Measurements from ENCODE around the gene WNT9B. TPM values are rescaled to one million over a fixed set of nuclear protein-coding genes. Genes with fewer than 3 reads are reported as not detected.

The WNT9B gene
- polyA plus RNA-seq, 1 donor from 2014 or later = not detected

DNA sequence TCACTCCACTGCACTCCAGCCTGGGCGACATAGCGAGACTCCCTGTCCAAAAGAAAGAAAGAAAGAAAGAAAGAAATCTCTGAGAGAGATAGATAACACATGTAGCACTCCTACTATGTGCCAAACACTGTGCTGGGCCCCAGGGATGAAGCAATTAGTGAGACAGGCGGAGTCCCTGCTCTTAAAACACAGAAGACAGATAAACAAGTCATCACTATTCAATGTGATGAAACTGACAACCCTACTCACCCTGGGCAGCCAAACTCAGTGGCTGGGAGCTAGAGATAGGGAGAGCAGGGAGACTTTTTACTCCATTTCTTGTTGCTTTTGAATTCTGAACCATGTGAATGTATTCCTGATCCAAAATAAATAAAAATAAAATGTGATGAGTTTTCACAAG is 36.3 kb downstream of the WNT9B start:
- Histone ChIP-seq H3K9me3 (ENCODE audit: low read length) (no peaks in the 10 kb centered on the region), H3K36me3 (ENCODE audit: insufficient read depth, low read length) (no peaks in the 10 kb centered on the region), H3K9me2 (ENCODE audit: insufficient read depth, low read length) (no peaks in the 10 kb centered on the region), H3K27me3 (ENCODE audit: insufficient read depth, low read depth, low read length) (no peaks in the 10 kb centered on the region), H3K27ac (ENCODE audit: low read length) (no peak overlapping the region), H3K4me2 (ENCODE audit: low read length) (no peak overlapping the region), H3K79me2 (replicated peaks; ENCODE audit: insufficient read depth, low read length) (no peaks in the 10 kb centered on the region), H3K4me3 (ENCODE audit: low read length) (no peak overlapping the region), H3K9ac (ENCODE audit: low read length) (no peak overlapping the region), H2AFZ (ENCODE audit: low read depth, low read length) (no peak overlapping the region), H3F3A (ENCODE audit: insufficient read depth, low read length, poor library complexity, severe bottlenecking) (no peaks in the 10 kb centered on the region), H4K20me1 (ENCODE audit: insufficient read depth) (no peaks in the 10 kb centered on the region)
- no peak for TF ChIP-seq SMC3 (conservative IDR thresholded peaks at IDR 0.05; ENCODE audit: poor library complexity)
- TF ChIP-seq EP300 (conservative IDR thresholded peaks at IDR 0.05; ENCODE audit: poor library complexity, severe bottlenecking) = no peak
- TF ChIP-seq EZH2 (IDR thresholded peaks at IDR 0.05; ENCODE audit: borderline replicate concordance, insufficient read depth, low read length, poor library complexity, severe bottlenecking) = no peak
- TF ChIP-seq CTCF (IDR thresholded peaks at IDR 0.05; ENCODE audit: poor library complexity, severe bottlenecking) = no peak
- TF ChIP-seq RAD21 (conservative IDR thresholded peaks at IDR 0.05) = no peak
- no peak for TF ChIP-seq MXI1 (conservative IDR thresholded peaks at IDR 0.05; ENCODE audit: poor library complexity, severe bottlenecking)
- TF ChIP-seq, protein P1, sequence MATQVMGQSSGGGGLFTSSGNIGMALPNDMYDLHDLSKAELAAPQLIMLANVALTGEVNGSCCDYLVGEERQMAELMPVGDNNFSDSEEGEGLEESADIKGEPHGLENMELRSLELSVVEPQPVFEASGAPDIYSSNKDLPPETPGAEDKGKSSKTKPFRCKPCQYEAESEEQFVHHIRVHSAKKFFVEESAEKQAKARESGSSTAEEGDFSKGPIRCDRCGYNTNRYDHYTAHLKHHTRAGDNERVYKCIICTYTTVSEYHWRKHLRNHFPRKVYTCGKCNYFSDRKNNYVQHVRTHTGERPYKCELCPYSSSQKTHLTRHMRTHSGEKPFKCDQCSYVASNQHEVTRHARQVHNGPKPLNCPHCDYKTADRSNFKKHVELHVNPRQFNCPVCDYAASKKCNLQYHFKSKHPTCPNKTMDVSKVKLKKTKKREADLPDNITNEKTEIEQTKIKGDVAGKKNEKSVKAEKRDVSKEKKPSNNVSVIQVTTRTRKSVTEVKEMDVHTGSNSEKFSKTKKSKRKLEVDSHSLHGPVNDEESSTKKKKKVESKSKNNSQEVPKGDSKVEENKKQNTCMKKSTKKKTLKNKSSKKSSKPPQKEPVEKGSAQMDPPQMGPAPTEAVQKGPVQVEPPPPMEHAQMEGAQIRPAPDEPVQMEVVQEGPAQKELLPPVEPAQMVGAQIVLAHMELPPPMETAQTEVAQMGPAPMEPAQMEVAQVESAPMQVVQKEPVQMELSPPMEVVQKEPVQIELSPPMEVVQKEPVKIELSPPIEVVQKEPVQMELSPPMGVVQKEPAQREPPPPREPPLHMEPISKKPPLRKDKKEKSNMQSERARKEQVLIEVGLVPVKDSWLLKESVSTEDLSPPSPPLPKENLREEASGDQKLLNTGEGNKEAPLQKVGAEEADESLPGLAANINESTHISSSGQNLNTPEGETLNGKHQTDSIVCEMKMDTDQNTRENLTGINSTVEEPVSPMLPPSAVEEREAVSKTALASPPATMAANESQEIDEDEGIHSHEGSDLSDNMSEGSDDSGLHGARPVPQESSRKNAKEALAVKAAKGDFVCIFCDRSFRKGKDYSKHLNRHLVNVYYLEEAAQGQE (IDR thresholded peaks at IDR 0.05; ENCODE audit: borderline replicate concordance) = no peak
- TF ChIP-seq POLR2AphosphoS5 (IDR thresholded peaks at IDR 0.05) = no peak
- TF ChIP-seq TAF1 (IDR thresholded peaks at IDR 0.05; ENCODE audit: low read depth) = no peak

GRCh38 chr17:46888727-46889126 is 37.3 kb downstream of the WNT9B start:
- TF ChIP-seq POLR2AphosphoS5 (IDR thresholded peaks at IDR 0.05) = no peak
- TF ChIP-seq EP300 (conservative IDR thresholded peaks at IDR 0.05; ENCODE audit: poor library complexity, severe bottlenecking) = no peak
- no peak for TF ChIP-seq CTCF (IDR thresholded peaks at IDR 0.05; ENCODE audit: poor library complexity, severe bottlenecking)
- no peak for TF ChIP-seq SMC3 (conservative IDR thresholded peaks at IDR 0.05; ENCODE audit: poor library complexity)
- no peak for TF ChIP-seq TAF1 (IDR thresholded peaks at IDR 0.05; ENCODE audit: low read depth)
- TF ChIP-seq, protein P1 (IDR thresholded peaks at IDR 0.05; ENCODE audit: borderline replicate concordance) = no peak
- no peak for TF ChIP-seq RAD21 (conservative IDR thresholded peaks at IDR 0.05)
- no peak for TF ChIP-seq EZH2 (IDR thresholded peaks at IDR 0.05; ENCODE audit: borderline replicate concordance, insufficient read depth, low read length, poor library complexity, severe bottlenecking)
- TF ChIP-seq MXI1 (conservative IDR thresholded peaks at IDR 0.05; ENCODE audit: poor library complexity, severe bottlenecking) = no peak
- H3K27ac ChIP-seq (ENCODE audit: low read length) = no peak overlapping the region
- no peaks in the 10 kb centered on the region for H3K27me3 ChIP-seq (ENCODE audit: insufficient read depth, low read depth, low read length)
- H2AFZ ChIP-seq (ENCODE audit: low read depth, low read length) = no peak overlapping the region
- no peaks in the 10 kb centered on the region for H4K20me1 ChIP-seq (ENCODE audit: insufficient read depth)
- H3K79me2 ChIP-seq (replicated peaks; ENCODE audit: insufficient read depth, low read length) = no peaks in the 10 kb centered on the region
- no peaks in the 10 kb centered on the region for H3K36me3 ChIP-seq (ENCODE audit: insufficient read depth, low read length)
- no peak overlapping the region for H3K4me3 ChIP-seq (ENCODE audit: low read length)
- no peak overlapping the region for H3K9ac ChIP-seq (ENCODE audit: low read length)
- no peaks in the 10 kb centered on the region for H3K9me3 ChIP-seq (ENCODE audit: low read length)
- no peaks in the 10 kb centered on the region for H3F3A ChIP-seq (ENCODE audit: insufficient read depth, low read length, poor library complexity, severe bottlenecking)
- no peak overlapping the region for H3K4me2 ChIP-seq (ENCODE audit: low read length)
- no peaks in the 10 kb centered on the region for H3K9me2 ChIP-seq (ENCODE audit: insufficient read depth, low read length)
